GM20000 (cell line): ENCODE measurements around the gene FBXO30.

ENCODE experiments used
- DNase-seq: peaks from one replicate; pipeline ENCODE4 v3.0.0; 2012; ENCODE audit warnings: low spot score
- CTCF ChIP-seq: IDR thresholded peaks from 2 replicates; pipeline ENCODE4 v1.5.1; 2012; ENCODE audit warnings: mild to moderate bottlenecking, control low read depth; ENCODE audit errors: extremely low read depth, missing control alignments

Gene FBXO30

GRCh38 chr6:145784683-145785082, 29.9 kb downstream of the FBXO30 start:
- DNase-seq = no peak
- no peak for TF ChIP-seq CTCF

- no peak for TF ChIP-seq CTCF
Measured at GRCh38 chr6:145783796-145784195, 30.8 kb downstream of the FBXO30 start.

GRCh38 chr6:145772846-145773245, 41.7 kb downstream of the FBXO30 start:
- no peak for TF ChIP-seq CTCF
- DNase-seq = no peak

More at GRCh38 chr6:145783796-145784195, 30.8 kb downstream of the FBXO30 start:
- no peak for DNase-seq

- no peak for DNase-seq
- TF ChIP-seq CTCF = no peak
Measured at GRCh38 chr6:145765449-145765848, 49.1 kb downstream of the FBXO30 start.

GRCh38 chr6:145763742-145764141, 50.9 kb downstream of the FBXO30 start:
- no peak for TF ChIP-seq CTCF
- DNase-seq = no peak

GRCh38 chr6:145761584-145761983, 53.0 kb downstream of the FBXO30 start:
- DNase-seq = no peak
- no peak for TF ChIP-seq CTCF

GRCh38 chr6:145758113-145758512, 56.5 kb downstream of the FBXO30 start:
- no peak for TF ChIP-seq CTCF

More at GRCh38 chr6:145758113-145758512, 56.5 kb downstream of the FBXO30 start:
- DNase-seq = no peak
